Smooth muscle cell (in vitro differentiated cells): ENCODE measurements around the gene PLAGL1. TPM values are rescaled to one million over a fixed set of nuclear protein-coding genes. Genes with fewer than 3 reads are reported as not detected.

Experiments used
- DNase-seq: peaks from one replicate; lab custom pipeline; 2025; ENCODE audit not compliant: unreplicated experiment; lab: John Stamatoyannopoulos, UW
- H2AFZ ChIP-seq: fragments of 200-600 bp; sonication (generic); 2 replicates; pipeline ENCODE4 v1.6.0; 2016; ENCODE audit warnings: antibody characterized with exemption, low read depth, mild to moderate bottlenecking
- H3F3A ChIP-seq: fragments of 200-600 bp; sonication (generic); 2 replicates; pipeline ENCODE4 v1.6.0; 2017; ENCODE audit warnings: antibody characterized with exemption, low read depth
- H3K27ac ChIP-seq: fragments of 200-600 bp; sonication (generic); 2 replicates; pipeline ENCODE4 v1.5.1; 2016; ENCODE audit warnings: low read depth, mild to moderate bottlenecking
- H3K27me3 ChIP-seq: fragments of 200-600 bp; sonication (generic); 2 replicates; pipeline ENCODE4 v1.6.1; 2016; ENCODE audit warnings: low read depth, mild to moderate bottlenecking
- H3K36me3 ChIP-seq: fragments of 200-600 bp; sonication (generic); 2 replicates; pipeline ENCODE4 v1.5.1; 2016; ENCODE audit warnings: low read depth
- H3K4me1 ChIP-seq: fragments of 200-600 bp; sonication (generic); 2 replicates; pipeline ENCODE4 v1.5.1; 2016; ENCODE audit warnings: low read depth
- H3K4me2 ChIP-seq: fragments of 200-600 bp; sonication (generic); 2 replicates; pipeline ENCODE4 v1.6.0; 2016; ENCODE audit warnings: mild to moderate bottlenecking
- H3K4me3 ChIP-seq: fragments of 200-600 bp; sonication (generic); 2 replicates; pipeline ENCODE4 v1.5.1; 2016; ENCODE audit warnings: mild to moderate bottlenecking
- H3K79me2 ChIP-seq: fragments of 200-600 bp; sonication (generic); 2 replicates; pipeline ENCODE4 v1.6.0; 2016; ENCODE audit warnings: low read depth, mild to moderate bottlenecking
- H3K9ac ChIP-seq: fragments of 200-600 bp; sonication (generic); 2 replicates; pipeline ENCODE4 v1.6.0; 2016; ENCODE audit warnings: low read depth
- H3K9me3 ChIP-seq: fragments of 200-600 bp; sonication (generic); replicated peaks from 2 replicates; pipeline ENCODE4 v1.5.1; 2016; ENCODE audit warnings: low read depth
- H4K20me1 ChIP-seq: fragments of 200-600 bp; sonication (generic); 2 replicates; pipeline ENCODE4 v1.6.0; 2016; ENCODE audit warnings: low read depth
- WGBS: methylation state at CpG from one replicate; pipeline ENCODE4 v1.1.7; 2016; ENCODE audit warnings: low lambda C conversion rate; 5-methylcytosine and 5-hydroxymethylcytosine counted together
- polyA plus RNA-seq: library from polyadenylated mRNA; unstranded; fragments of >200 nt; fragmentation: Nextera tagmentation; extraction: Ambion mirVana; gene quantifications from 2 replicates; pipeline ENCODE4 v1.2.1, GENCODE V29; 2016
- total RNA-seq: library from RNA; depleted of rRNA; stranded (reverse); fragments of >200 nt; gene quantifications from 2 replicates; pipeline ENCODE4 v1.2.3, GENCODE V29; 2014
- TF ChIP-seq, protein P1 (sequence below): fragments of 200-600 bp; sonication (generic); IDR thresholded peaks from 2 replicates; pipeline ENCODE4 v1.5.1; 2017; ENCODE audit warnings: borderline replicate concordance, mild to moderate bottlenecking, antibody characterized with exemption; ENCODE audit not compliant: insufficient read depth, poor library complexity, severe bottlenecking

Gene PLAGL1
- total and polyA plus RNA-seq, 2 experiments from 2014 or later = 99.7 to 130 TPM

- no peak overlapping the region for H2AFZ ChIP-seq
- no peaks in the 10 kb centered on the region for H3K36me3 ChIP-seq
- peaks cover 11% of the 10 kb centered on the region for H3K79me2 ChIP-seq
- H3K4me3 ChIP-seq = no peak overlapping the region
- no peak overlapping the region for H3K4me2 ChIP-seq
- WGBS = 66% methylated on average over 8 of the region's 8 CpGs
- H3K27ac ChIP-seq = peak overlapping the region; percentile 63
- H3K9me3 ChIP-seq = no peaks in the 10 kb centered on the region
- peaks cover 11% of the 10 kb centered on the region for H4K20me1 ChIP-seq
- TF ChIP-seq, protein P1, sequence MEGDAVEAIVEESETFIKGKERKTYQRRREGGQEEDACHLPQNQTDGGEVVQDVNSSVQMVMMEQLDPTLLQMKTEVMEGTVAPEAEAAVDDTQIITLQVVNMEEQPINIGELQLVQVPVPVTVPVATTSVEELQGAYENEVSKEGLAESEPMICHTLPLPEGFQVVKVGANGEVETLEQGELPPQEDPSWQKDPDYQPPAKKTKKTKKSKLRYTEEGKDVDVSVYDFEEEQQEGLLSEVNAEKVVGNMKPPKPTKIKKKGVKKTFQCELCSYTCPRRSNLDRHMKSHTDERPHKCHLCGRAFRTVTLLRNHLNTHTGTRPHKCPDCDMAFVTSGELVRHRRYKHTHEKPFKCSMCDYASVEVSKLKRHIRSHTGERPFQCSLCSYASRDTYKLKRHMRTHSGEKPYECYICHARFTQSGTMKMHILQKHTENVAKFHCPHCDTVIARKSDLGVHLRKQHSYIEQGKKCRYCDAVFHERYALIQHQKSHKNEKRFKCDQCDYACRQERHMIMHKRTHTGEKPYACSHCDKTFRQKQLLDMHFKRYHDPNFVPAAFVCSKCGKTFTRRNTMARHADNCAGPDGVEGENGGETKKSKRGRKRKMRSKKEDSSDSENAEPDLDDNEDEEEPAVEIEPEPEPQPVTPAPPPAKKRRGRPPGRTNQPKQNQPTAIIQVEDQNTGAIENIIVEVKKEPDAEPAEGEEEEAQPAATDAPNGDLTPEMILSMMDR = no peak
- DNase-seq = no peak
- H3K27me3 ChIP-seq = no peaks in the 10 kb centered on the region
- peaks cover 12% of the 10 kb centered on the region for H3F3A ChIP-seq
- no peak overlapping the region for H3K9ac ChIP-seq
- H3K4me1 ChIP-seq = peaks cover 49% of the 10 kb centered on the region
These were observed 34.0 kb downstream of the PLAGL1 start for GRCh38 chr6:143974089-143974488.

- no peaks in the 10 kb centered on the region for H3K36me3 ChIP-seq
- peaks cover 57% of the 10 kb centered on the region for H3K4me1 ChIP-seq
- H3K9me3 ChIP-seq = no peaks in the 10 kb centered on the region
- WGBS = 36% methylated on average over 13 of the region's 13 CpGs
- DNase-seq = no peak
- peak overlapping the region; percentile 63 for H3K27ac ChIP-seq
- peaks cover 7% of the 10 kb centered on the region for H3K79me2 ChIP-seq
- no peak overlapping the region for H3K4me3 ChIP-seq
- no peaks in the 10 kb centered on the region for H3K27me3 ChIP-seq
- TF ChIP-seq, protein P1 = no peak
- peaks cover 8% of the 10 kb centered on the region for H4K20me1 ChIP-seq
- H2AFZ ChIP-seq = peak overlapping the region; percentile 18
- H3K9ac ChIP-seq = no peak overlapping the region
- H3F3A ChIP-seq = peaks cover 12% of the 10 kb centered on the region
- H3K4me2 ChIP-seq = peak overlapping the region; percentile 51
These were observed 34.7 kb downstream of the PLAGL1 start for GRCh38 chr6:143973097-143973966.

DNA sequence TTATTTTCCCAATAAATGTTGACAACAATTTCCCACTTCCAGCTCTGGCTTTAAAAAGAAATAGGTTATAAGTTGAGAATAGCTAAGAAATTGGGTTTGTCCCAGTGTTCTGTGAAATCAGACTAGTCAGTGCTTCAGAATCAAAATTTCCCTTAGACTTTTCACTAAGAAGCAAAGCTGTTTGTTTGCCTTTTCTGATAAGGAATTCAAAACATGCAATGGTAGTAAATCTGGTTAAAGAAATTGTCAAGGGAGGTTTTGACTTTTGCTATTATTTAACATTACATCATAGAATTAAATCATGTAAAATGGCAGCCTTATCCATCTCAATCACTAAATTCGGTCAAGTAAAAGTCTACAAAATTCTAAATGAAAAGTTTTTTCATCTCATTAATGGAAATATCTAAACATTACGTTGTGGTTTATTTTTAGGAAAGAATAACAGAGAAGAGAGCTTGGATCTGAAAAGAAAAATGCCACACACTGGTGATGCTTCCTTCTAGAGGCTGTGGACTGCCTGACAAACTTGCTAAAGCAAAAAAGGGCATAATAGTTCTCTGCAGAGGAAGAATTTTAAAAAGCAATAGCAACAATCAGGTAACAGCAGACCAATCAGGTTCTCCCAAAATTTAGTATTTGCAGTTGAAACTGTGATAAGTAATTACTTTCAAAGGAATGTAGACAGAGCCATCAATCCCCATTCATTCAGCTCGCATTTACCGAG, 36.4 kb downstream of the PLAGL1 start:
- TF ChIP-seq, protein P1 = no peak
- peak overlapping the region; percentile 63 for H3K27ac ChIP-seq
- no peaks in the 10 kb centered on the region for H3K36me3 ChIP-seq
- peak overlapping the region; percentile 2 for H3K9ac ChIP-seq
- WGBS = 25% methylated on average over 4 of the region's 4 CpGs
- H4K20me1 ChIP-seq = peaks cover 11% of the 10 kb centered on the region
- H3K4me3 ChIP-seq = no peak overlapping the region
- DNase-seq = no peak
- peaks cover 12% of the 10 kb centered on the region for H3F3A ChIP-seq
- H3K4me2 ChIP-seq = peak overlapping the region; percentile 72
- H3K4me1 ChIP-seq = peaks cover 63% of the 10 kb centered on the region
- no peaks in the 10 kb centered on the region for H3K9me3 ChIP-seq
- peaks cover 7% of the 10 kb centered on the region for H3K79me2 ChIP-seq
- peak overlapping the region; percentile 30 for H2AFZ ChIP-seq
- no peaks in the 10 kb centered on the region for H3K27me3 ChIP-seq
